GM12892 (cell line): ENCODE measurements around the gene MEOX1.

ENCODE experiments used
- POLR2A ChIP-seq: IDR thresholded peaks from 2 replicates; pipeline ENCODE4 v1.6.1; 2011; ENCODE audit warnings: low read depth, low read length, control low read depth
- POLR2AphosphoS5 ChIP-seq: IDR thresholded peaks from 2 replicates; pipeline ENCODE4 v1.6.1; 2011; ENCODE audit warnings: low read depth, low read length, control low read depth

DNA sequence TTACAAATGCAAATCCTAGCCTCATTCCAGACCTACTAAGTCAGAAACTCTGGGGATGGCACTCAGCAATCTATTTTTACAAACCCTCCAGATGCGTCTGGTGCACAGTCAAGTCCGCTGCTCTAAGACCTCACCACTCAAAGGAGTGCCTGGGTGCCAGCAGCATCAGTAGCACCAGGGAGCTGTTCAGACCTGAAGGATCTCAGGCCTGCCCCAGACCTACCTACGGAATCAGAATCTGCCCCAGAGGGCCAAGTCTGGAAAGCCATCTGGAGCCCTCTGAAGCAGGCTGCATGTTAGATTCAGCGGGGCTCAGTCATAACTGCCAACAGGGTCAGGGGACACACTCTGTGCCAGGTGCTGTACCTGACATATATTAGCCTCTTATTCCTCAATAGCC is 17.6 kb downstream of the MEOX1 start:
- no peak for TF ChIP-seq POLR2AphosphoS5
- TF ChIP-seq POLR2A, result no peak
